GM21717 (cell line): ENCODE measurements around the gene FZD10.

Source experiments
- ATAC-seq: cut with Tn5 transposase; IDR thresholded peaks from one replicate; pipeline ENCODE4 v1.9.1; 2021; ENCODE audit warnings: mild to moderate bottlenecking, moderate library complexity; ENCODE audit not compliant: unreplicated experiment

The FZD10 gene

DNA sequence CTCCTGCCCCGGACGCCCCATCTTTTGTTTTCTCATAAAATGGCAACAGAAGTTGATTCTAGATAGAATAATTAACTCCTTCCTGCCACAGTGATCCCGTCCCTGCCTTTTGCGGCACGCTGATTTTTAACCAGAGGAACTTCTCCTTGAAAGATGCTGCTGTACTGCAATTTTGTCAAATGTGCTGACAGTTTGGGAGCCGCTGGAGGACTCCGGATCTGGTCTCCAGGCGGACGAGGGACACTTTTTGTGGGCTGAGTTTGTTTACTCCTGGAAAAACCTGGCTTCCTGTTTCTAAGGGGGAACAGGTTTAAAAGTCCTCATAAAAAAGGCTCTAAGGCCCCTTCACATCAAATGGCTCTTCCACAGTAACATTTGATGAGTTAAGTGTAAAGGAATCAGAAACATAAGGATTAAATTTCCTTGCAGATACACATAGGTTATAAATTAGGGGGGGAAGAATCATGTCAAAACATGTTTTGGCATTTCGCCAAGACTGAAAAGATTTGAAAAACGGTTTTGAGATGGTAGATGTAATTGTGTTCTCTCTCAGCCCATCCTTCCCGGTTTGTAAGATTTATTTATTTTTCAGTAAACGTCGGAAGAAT, 15.5 kb downstream of the FZD10 start:
- no peak for ATAC-seq

GRCh38 chr12:130178282-130178681, 16.0 kb downstream of the FZD10 start:
- no peak for ATAC-seq

DNA sequence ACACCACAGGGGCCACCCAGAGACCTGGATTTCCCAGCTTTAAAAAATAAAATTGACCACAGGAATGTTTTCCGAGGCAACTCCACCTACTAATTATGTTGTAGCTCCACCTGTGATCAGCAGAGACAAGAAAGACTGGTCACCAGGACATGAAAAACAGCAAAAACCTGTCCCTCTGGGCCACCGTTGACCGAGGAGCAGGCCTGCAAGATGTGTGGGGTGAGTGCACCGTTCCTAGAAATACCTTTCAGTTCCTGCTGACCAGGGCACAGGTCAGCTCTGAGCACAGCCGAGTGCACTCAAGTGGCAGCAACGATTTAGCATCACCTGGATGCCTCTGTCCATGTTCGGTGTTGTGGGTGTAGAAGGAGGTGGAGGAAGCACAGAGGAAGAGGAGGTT, 16.9 kb downstream of the FZD10 start:
- ATAC-seq: no peak

GRCh38 chr12:130179621-130180020, 17.4 kb downstream of the FZD10 start:
- ATAC-seq: no peak

DNA sequence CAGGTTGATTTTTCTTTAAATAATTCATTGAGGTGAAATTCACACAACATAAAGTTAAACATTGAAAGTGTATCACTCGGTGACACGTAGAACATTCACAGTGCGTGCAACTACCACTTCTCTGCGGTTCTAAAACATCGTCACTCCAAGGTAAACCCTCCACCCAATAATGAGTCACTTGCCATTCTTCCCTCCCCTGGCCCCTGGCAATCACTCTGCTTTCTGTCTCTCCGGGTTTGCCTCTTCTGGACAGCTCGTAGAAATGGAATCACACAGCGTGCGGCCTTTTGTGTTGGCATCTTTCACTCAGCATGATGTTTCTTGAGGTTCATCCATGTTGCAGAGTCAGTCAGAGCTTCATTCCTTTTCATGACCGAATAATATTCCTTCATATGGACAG, 18.9 kb downstream of the FZD10 start:
- no peak for ATAC-seq

GRCh38 chr12:130183585-130184370, 21.5 kb downstream of the FZD10 start:
- ATAC-seq: no peak

DNA sequence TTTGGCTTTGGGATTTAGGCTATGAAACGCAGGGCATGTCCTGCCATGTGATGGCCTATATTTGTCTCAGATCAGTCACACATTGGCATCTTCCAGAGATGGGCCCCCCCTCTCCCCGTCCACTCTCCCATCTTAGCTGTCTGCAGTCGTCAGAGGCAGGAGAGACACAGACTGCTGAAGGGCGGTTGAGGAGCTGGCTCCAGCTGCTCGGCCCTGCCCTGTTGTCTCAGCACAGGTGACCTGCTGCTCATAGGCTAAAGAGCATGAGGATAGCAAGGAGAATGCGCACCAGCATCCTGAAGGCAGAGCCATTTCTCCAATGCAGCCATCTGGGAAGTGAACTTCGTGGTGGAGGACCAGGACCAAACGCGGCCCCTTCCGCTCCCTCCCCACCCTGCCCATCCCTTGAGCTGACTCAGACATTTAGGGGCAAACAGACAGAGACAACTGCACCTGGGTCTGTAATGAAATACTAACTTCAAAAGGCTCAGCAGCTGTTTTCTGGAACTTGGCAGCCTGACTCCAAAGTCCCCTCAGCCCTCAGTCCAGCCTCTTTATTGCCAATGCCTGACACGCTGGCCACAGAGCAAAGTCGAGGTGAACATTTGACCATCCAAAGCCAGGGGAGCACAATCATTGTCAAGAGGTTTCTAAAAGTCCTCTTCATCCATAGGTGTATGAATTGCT, 22.3 kb downstream of the FZD10 start:
- no peak for ATAC-seq

DNA sequence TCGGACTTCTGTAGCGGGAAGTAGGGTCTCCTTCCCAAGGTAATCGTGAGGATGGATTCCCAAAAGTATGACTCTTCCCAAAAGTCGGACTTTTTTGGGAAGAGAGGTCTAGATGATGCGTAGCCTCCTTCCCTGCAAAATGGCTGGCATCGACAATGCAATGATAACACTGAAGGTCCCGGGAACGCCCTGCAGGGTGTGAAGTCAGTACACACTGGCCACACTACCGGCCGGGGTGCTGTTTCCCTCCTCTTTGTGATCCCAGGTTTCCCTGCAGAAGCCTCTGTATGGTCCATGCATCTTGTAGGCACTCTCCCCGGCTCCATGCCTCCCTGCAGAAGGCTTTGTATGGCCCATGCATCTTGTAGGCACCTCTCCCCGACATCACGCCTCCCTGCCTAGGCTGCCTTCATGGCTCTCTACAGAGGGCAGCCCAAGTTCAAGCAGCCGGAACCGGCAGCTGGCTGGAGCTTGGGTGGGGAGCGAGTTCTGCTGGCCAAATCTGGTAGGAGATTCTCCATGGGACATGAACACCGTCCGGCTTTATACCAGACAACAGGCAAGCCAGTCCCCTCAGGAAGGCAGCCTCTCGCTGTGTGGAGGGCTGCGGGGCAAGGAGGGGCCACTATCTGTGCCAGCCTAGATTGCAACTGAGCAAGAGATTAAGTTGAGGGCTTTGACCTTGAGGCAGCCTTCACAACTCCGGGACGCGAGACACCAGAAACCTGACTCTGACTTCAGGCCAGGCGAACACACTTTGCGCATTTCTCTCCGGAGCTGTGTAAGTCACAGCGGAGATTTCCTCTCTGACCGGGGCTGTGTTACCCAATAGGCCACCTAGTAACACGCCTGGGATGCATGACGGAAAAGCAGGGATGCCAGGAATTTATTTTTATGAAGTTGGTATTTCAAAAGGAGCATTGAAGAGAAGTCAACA, 23.5 kb downstream of the FZD10 start:
- ATAC-seq: no peak

DNA sequence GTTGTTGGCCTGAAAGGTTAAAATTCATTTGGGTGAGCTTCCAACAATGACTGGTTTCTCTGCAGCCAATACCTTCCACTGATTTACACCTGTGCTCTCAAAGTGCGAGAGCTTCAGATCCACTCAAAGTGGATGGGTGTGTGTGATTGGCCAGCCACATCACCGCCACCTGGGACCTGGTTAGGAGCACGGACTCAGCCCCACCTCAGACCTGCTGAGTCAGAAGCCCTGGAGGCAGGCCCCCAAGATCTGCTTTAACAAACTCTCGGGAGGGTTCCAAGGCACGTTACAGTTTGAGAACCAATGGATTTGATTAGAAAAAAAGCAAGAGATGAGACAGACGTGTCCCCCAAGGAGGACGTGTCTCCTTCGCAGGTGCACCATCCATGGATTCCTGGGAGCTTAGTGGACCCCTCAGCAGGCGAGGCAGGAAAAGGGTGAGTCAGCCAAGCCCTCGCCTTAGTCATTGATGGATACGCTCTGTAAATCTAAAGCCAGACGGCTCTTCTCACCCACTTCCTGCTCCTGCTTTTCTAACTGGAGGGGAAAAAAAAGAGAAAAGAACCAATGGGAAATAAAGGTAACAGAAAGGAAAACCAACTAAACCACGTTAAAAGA, 24.5 kb downstream of the FZD10 start:
- no peak for ATAC-seq

DNA sequence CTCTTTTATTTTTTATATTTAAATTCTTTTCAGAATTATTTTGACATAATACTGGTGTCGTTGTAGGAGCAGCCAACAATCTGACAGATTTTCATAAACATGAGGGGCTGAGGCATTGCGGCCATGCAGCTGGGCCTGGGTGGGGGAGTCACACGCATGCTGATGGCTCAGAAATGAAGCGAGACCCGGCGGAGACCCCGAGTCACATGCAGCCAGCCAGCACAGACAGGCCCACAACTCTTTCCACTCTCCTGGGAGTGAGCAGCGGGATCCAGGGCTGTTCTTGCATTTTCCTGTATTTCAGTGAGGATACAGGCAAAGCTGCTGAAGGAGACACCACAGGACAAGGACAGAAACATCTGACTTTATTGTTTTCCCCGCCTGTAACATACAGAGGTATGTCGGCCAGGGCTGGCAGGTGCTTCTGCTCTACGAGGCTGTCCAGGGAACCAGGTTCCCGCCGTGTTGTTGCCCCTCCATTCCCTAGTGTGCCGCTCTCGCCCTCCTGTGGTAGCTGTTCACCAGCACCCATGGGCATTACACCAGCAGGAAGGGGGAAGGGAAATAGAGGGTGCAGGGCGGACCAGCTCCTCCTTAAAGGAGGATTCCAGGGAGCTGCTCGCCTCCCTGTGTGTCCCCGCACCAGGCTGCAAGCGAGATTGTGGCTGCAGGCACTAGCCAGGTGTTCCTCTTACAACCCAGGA, 30.5 kb downstream of the FZD10 start:
- no peak for ATAC-seq

DNA sequence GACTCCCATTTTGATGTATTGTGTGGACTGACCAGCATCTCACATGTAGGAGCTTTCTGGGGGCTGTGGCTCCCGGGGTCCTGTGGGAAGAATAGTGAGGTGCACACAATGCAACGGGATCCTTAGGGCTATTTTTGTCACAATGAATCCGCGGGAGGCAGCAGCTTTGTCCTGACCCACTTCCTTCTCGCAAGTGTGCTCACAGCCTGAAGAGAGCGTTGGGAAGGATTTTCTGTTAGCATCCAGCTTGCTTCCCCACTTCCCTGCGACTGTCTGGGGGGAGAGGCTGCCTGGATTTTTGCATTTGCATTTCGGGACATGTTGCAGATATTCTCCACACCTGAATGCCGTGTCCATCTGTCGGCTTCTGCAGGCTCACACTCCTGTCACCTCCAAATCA, 31.9 kb downstream of the FZD10 start:
- ATAC-seq: no peak

GRCh38 chr12:130195369-130195768, 33.1 kb downstream of the FZD10 start:
- ATAC-seq: no peak

GRCh38 chr12:130195776-130196175, 33.5 kb downstream of the FZD10 start:
- no peak for ATAC-seq

- no peak for ATAC-seq
Observed at GRCh38 chr12:130196827-130197226, 34.6 kb downstream of the FZD10 start.

DNA sequence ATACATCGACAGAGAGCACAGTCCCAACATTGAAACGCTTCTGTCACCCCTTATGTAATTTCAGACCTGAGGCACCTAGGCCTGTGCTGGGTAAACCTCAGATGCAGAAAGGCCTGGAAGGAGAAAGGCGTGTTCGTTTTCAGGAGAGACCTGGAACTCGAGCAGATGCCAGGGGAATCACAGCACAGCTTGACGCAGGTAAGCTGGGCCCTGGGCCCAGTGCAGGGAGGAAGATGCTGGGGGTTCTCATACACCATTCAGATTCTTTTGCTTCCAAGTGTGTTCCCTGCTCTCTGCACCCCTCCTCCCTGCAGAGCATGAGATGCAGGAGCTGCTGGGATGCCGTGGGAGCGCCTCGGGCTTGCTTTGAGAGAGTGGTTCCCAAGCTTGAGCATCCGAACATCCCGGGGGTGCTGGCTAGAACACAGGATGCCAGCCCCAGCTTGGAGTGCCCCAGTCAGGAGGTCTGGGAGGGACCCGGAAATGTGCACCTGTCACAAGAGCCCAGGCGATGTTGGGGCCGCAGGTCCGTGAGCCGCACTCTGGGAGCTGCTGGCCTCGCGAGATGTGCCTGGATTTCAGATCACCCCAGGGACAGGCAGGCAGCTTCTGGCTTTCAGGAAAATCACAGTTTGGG, 35.9 kb downstream of the FZD10 start:
- no peak for ATAC-seq

DNA sequence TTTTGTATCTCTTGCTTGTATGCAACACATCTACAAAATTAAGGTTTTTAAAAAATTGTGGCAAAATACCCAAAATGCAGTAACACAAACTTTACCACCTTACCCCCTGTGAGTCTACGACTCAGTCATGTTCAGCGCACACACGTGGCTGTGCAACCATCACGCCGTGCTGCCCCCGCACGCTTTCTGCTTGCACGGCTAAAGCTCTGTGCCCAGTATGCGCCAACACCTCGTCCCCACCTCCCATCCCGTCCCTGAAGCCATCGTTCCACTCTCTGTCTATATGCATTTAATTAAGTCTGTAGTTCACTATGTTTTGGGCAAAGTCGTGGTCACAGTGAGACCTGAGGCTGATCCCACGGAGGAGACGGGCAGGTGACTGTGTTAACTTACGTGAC, 36.4 kb downstream of the FZD10 start:
- no peak for ATAC-seq

DNA sequence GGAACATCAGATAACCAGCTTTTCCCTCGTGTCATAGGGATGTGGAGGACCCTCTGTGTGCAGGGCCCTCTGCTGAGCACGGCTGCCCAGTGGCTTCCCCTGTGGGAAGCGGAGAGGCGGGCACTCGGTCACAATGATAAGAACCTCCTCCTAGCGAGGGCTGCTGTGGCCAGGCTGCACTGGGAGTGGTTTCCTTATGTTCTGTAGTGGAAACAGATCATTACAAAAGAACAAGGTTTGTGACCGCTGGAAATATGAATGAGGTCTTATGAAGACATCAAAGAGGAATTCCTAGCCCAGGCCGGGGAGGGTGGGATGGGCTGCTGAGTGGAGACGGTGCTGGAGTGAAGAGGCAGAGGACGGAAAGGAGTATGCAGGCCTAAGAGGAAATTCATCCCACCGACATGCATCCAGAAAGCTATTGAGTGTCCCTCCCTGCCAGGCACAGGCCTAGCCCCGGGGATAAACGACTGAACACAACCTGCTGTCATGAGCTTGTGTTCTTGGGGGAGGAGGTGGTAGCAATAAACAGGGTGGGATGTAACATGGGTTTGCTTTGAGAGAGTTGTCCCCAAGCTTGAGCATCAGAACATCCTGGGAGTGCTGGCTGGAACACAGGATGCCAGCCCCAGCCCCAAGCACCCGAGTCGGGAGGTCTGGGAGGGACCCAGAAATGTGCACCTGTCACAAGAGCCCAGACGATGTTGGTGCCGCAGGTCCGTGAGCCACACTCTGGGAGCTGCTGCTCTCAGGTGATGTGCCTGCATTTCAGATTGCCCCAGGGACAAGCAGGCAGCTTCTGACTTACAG, 37.5 kb downstream of the FZD10 start:
- ATAC-seq: no peak

DNA sequence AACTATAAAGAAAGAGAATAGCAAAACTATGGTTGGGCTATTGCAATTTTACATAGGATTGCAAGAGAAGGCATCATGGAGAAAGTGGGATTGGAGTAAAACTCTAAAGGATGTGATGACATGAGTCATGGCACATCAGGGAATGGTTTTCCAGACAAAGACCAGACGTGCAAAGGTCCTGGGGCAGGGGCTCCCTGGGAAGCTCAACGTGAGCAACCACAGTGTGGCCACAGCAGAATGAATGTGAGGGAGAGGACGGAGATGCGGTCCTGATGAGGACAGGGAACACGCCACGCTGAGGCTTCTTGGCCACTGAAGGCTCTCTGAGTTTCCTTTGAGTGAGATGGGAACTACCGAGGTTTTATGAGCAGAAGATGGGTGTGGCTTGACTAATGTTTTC, 38.2 kb downstream of the FZD10 start:
- no peak for ATAC-seq

- ATAC-seq: no peak
Observed at GRCh38 chr12:130201037-130201436, 38.8 kb downstream of the FZD10 start.
